Kasumi-1 (cell line): ENCODE data around the gene TRIO.
"Not testable (repeated sequence)": the region's sequence is repeated elsewhere in the genome, so short reads cannot be mapped to it uniquely, and the experiment has no call there.

Experiments used
- DNase-seq, 2 experiments: peaks; one replicate each; lab custom pipeline; 2025; lab: John Stamatoyannopoulos, UW

TRIO gene

GRCh38 chr5:14359069-14360043 is 216.2 kb downstream of the TRIO start:
- DNase-seq, result no peak

- no peak for DNase-seq
Observed at GRCh38 chr5:14362491-14362890, 219.3 kb downstream of the TRIO start.

- peak; percentile 24 to 60 for DNase-seq
Observed at GRCh38 chr5:14364096-14364495, 221.0 kb downstream of the TRIO start.

GRCh38 chr5:14364576-14365472 is 221.7 kb downstream of the TRIO start:
- DNase-seq, result no peak

- no peak for DNase-seq
Observed at GRCh38 chr5:14365831-14366430, 222.8 kb downstream of the TRIO start.

- DNase-seq, result no peak
Observed at GRCh38 chr5:14366763-14367162, 223.6 kb downstream of the TRIO start.

GRCh38 chr5:14367364-14367763 is 224.2 kb downstream of the TRIO start:
- no peak for DNase-seq

GRCh38 chr5:14369780-14370179 is 226.6 kb downstream of the TRIO start:
- DNase-seq, result no peak

GRCh38 chr5:14370386-14370785 is 227.2 kb downstream of the TRIO start:
- no peak for DNase-seq

GRCh38 chr5:14373685-14374084 is 230.5 kb downstream of the TRIO start:
- DNase-seq, result no peak

GRCh38 chr5:14374100-14374499 is 231.0 kb downstream of the TRIO start:
- DNase-seq, result no peak

GRCh38 chr5:14376789-14377188 is 233.6 kb downstream of the TRIO start:
- DNase-seq, result no peak

GRCh38 chr5:14379739-14380497 is 236.8 kb downstream of the TRIO start:
- DNase-seq, result no peak

GRCh38 chr5:14380712-14381111 is 237.6 kb downstream of the TRIO start:
- DNase-seq, result no peak

- no peak for DNase-seq
Observed at GRCh38 chr5:14382640-14383039, 239.5 kb downstream of the TRIO start.

- no peak for DNase-seq
Observed at GRCh38 chr5:14383923-14384322, 240.8 kb downstream of the TRIO start.

- no peak for DNase-seq
Observed at GRCh38 chr5:14385019-14385418, 241.9 kb downstream of the TRIO start.

- no peak for DNase-seq
Observed at GRCh38 chr5:14386884-14387624, 243.9 kb downstream of the TRIO start.

- no peak for DNase-seq
Observed at GRCh38 chr5:14388741-14389140, 245.6 kb downstream of the TRIO start.

GRCh38 chr5:14392552-14392951 is 249.4 kb downstream of the TRIO start:
- not testable (repeated sequence) for DNase-seq

GRCh38 chr5:14394365-14394764 is 251.2 kb downstream of the TRIO start:
- DNase-seq, result no peak
